HEK293 (cell line): ENCODE measurements around the gene UBXN1.
"Not testable (repeated sequence)": the region's sequence is repeated elsewhere in the genome, so short reads cannot be mapped to it uniquely, and the experiment has no call there.

Source experiments
- CTCF ChIA-PET: fragments of 350-600 bp; formaldehyde crosslinking; extraction: SDS; loops from one replicate; lab custom pipeline; 2021; ENCODE audit warnings: antibody characterized with exemption; lab: Yijun Ruan, JAX
- POLR2A ChIA-PET: fragments of 300-600 bp; formaldehyde crosslinking; extraction: SDS; loops from one replicate; lab custom pipeline; 2020; ENCODE audit warnings: antibody characterized with exemption, inconsistent platforms; lab: Yijun Ruan, JAX
- H3K27ac ChIP-seq: fragments of 200-500 bp; sonication (Bioruptor generic); 2 replicates; pipeline ENCODE4 v1.5.1; 2014; ENCODE audit warnings: low read depth, low read length, control low read depth, inconsistent platforms; ENCODE audit errors: extremely low read depth
- H3K36me3 ChIP-seq, 2 experiments: fragments of 200-500 bp in 1 of 2; sonication (Bioruptor generic) in 1 of 2; 1 replicate in 1 of 2; 2 replicates in 1 of 2; pipeline ENCODE4 v1.5.1; 2014 to 2017; ENCODE audit warnings: inconsistent platforms in 2 of 2, low read length in 2 of 2; ENCODE audit not compliant: control insufficient read depth in 2 of 2, insufficient read depth in 1 of 2
- H3K4me1 ChIP-seq: fragments of 200-500 bp; sonication (Bioruptor generic); 2 replicates; pipeline ENCODE4 v1.5.1; 2014; ENCODE audit warnings: mild to moderate bottlenecking, low read length, inconsistent platforms; ENCODE audit not compliant: control insufficient read depth, insufficient read depth
- H3K4me3 ChIP-seq: 2 replicates; pipeline ENCODE4 v1.5.1; 2011; ENCODE audit warnings: low read depth, mild to moderate bottlenecking, control low read depth, low read length, moderate library complexity
- H3K9me3 ChIP-seq: fragments of 200-500 bp; sonication (Bioruptor generic); 2 replicates; pipeline ENCODE4 v1.5.1; 2014; ENCODE audit warnings: low read depth, low read length, inconsistent platforms; ENCODE audit not compliant: control insufficient read depth, insufficient read depth
- ATF2 ChIP-seq: fragments of 450-650 bp; formaldehyde crosslinking; IDR thresholded peaks from 2 replicates; pipeline ENCODE4 v1.5.1; 2016; ENCODE audit warnings: missing biosample characterization, missing genetic modification characterization, low read depth
- GLIS1 ChIP-seq: fragments of 450-650 bp; formaldehyde crosslinking; IDR thresholded peaks from 2 replicates; pipeline ENCODE4 v1.5.1; 2016; ENCODE audit warnings: missing biosample characterization, missing genetic modification characterization
- KLF8 ChIP-seq: fragments of 450-650 bp; formaldehyde crosslinking; IDR thresholded peaks from 2 replicates; pipeline ENCODE4 v1.5.1; 2016; ENCODE audit warnings: missing biosample characterization, missing genetic modification characterization
- PRDM10 ChIP-seq: fragments of 450-650 bp; formaldehyde crosslinking; IDR thresholded peaks from 2 replicates; pipeline ENCODE4 v1.5.1; 2016; ENCODE audit warnings: missing biosample characterization, missing genetic modification characterization
- WT1 ChIP-seq: fragments of 450-650 bp; formaldehyde crosslinking; IDR thresholded peaks from 2 replicates; pipeline ENCODE4 v1.5.1; 2016; ENCODE audit warnings: missing biosample characterization, missing genetic modification characterization
- ZBTB6 ChIP-seq: fragments of 450-650 bp; formaldehyde crosslinking; IDR thresholded peaks from 2 replicates; pipeline ENCODE4 v1.5.1; 2017; ENCODE audit warnings: missing biosample characterization, missing genetic modification characterization
- ZEB2 ChIP-seq: fragments of 450-650 bp; formaldehyde crosslinking; IDR thresholded peaks from 2 replicates; pipeline ENCODE4 v1.5.1; 2016; ENCODE audit warnings: missing biosample characterization, missing genetic modification characterization
- ZNF121 ChIP-seq: fragments of 450-650 bp; formaldehyde crosslinking; IDR thresholded peaks from 2 replicates; pipeline ENCODE4 v1.5.1; 2016; ENCODE audit warnings: missing biosample characterization, missing genetic modification characterization
- ZNF16 ChIP-seq: fragments of 450-650 bp; formaldehyde crosslinking; IDR thresholded peaks from 2 replicates; pipeline ENCODE4 v1.5.1; 2016; ENCODE audit warnings: low read depth, missing biosample characterization, missing genetic modification characterization
- ZNF211 ChIP-seq: fragments of 450-650 bp; formaldehyde crosslinking; IDR thresholded peaks from 2 replicates; pipeline ENCODE4 v1.5.1; 2016; ENCODE audit warnings: low read depth, missing biosample characterization, missing genetic modification characterization
- ZNF26 ChIP-seq: fragments of 450-650 bp; formaldehyde crosslinking; IDR thresholded peaks from 2 replicates; pipeline ENCODE4 v1.5.1; 2016; ENCODE audit warnings: missing biosample characterization, missing genetic modification characterization
- ZNF354C ChIP-seq: fragments of 450-650 bp; formaldehyde crosslinking; IDR thresholded peaks from 2 replicates; pipeline ENCODE4 v1.5.1; 2016; ENCODE audit warnings: missing biosample characterization, missing genetic modification characterization, low read depth, borderline replicate concordance
- ZNF398 ChIP-seq: fragments of 450-650 bp; formaldehyde crosslinking; IDR thresholded peaks from 2 replicates; pipeline ENCODE4 v1.5.1; 2017; ENCODE audit warnings: missing biosample characterization, missing genetic modification characterization
- ZNF473 ChIP-seq: fragments of 450-650 bp; formaldehyde crosslinking; IDR thresholded peaks from 2 replicates; pipeline ENCODE4 v1.5.1; 2017; ENCODE audit warnings: missing biosample characterization, missing genetic modification characterization
- ZNF600 ChIP-seq: fragments of 450-650 bp; formaldehyde crosslinking; IDR thresholded peaks from 2 replicates; pipeline ENCODE4 v1.5.1; 2016; ENCODE audit warnings: missing biosample characterization, missing genetic modification characterization
- ZNF623 ChIP-seq: fragments of 450-650 bp; formaldehyde crosslinking; IDR thresholded peaks from 2 replicates; pipeline ENCODE4 v1.5.1; 2016; ENCODE audit warnings: missing biosample characterization, missing genetic modification characterization
- ZNF629 ChIP-seq: fragments of 450-650 bp; formaldehyde crosslinking; IDR thresholded peaks from 2 replicates; pipeline ENCODE4 v1.5.1; 2017; ENCODE audit warnings: missing biosample characterization, missing genetic modification characterization
- ZNF76 ChIP-seq: fragments of 450-650 bp; formaldehyde crosslinking; IDR thresholded peaks from 2 replicates; pipeline ENCODE4; 2016; ENCODE audit warnings: low read depth, missing biosample characterization, missing genetic modification characterization, borderline replicate concordance
- ZNF837 ChIP-seq: fragments of 450-650 bp; formaldehyde crosslinking; IDR thresholded peaks from 2 replicates; pipeline ENCODE4 v1.5.1; 2016; ENCODE audit warnings: missing biosample characterization, missing genetic modification characterization
- ZSCAN5A ChIP-seq: fragments of 450-650 bp; formaldehyde crosslinking; IDR thresholded peaks from 2 replicates; pipeline ENCODE4 v1.5.1; 2016; ENCODE audit warnings: missing biosample characterization, missing genetic modification characterization
- ZXDB ChIP-seq: fragments of 450-650 bp; formaldehyde crosslinking; IDR thresholded peaks from 2 replicates; pipeline ENCODE4 v1.5.1; 2016; ENCODE audit warnings: missing biosample characterization, missing genetic modification characterization

Gene UBXN1

GRCh38 chr11:62693624-62694023, 14.8 kb upstream of the UBXN1 start:
- not testable (repeated sequence) for H3K4me3 ChIP-seq, H3K27ac ChIP-seq, H3K9me3 ChIP-seq, H3K4me1 ChIP-seq
- ChIA-PET POLR2A (interaction anchor here (0.7 to 2.0 kb wide), 6 partner anchors 22 to 102 kb away, joined by 3 to 12 read pairs (median 6); partner anchors contain the start of genes C11orf98, CSKMT, HNRNPUL2 and TUT1), CTCF (interaction anchor here (0.7 to 6.8 kb wide), 10 partner anchors 10 to 300 kb away, joined by 3 to 46 read pairs (median 8); partner anchors contain the start of genes LBHD1, TUT1 and UQCC3)
- H3K36me3 ChIP-seq: peaks cover 16 to 67% of the 10 kb centered on the region in 2 experiments; a peak in 2 of 3 replicates

- no peaks in the 10 kb centered on the region for H3K9me3 ChIP-seq
- H3K27ac ChIP-seq: no peak within 1 kb of the TSS
- no peaks in the 10 kb centered on the region for H3K4me1 ChIP-seq
- H3K4me3 ChIP-seq: no peak within 1 kb of the TSS
- ChIA-PET POLR2A (interaction anchor here (0.5 to 2.3 kb wide), 13 partner anchors 8 to 174 kb away, joined by 3 to 15 read pairs (median 4); partner anchors contain the start of genes B3GAT3, BSCL2, C11orf98 and CSKMT), CTCF (interaction anchor here (0.5 to 2.3 kb wide), 7 partner anchors 9 to 294 kb away, joined by 3 to 9 read pairs (median 4); no protein-coding TSS in a partner anchor)
- peaks cover 11 to 48% of the 10 kb centered on the region in 2 experiments; a peak in 2 of 3 replicates for H3K36me3 ChIP-seq
- TF ChIP-seq ZNF398 (tag by site-specific recombination) (peak; percentile 65), ZNF623 (tag by site-specific recombination) (no peak), ZNF629 (tag by site-specific recombination) (peak; percentile 87), ATF2 (peak; percentile 25; the same call in 1 of the 2 replicates), ZBTB6 (tag by site-specific recombination) (no peak), GLIS1 (peak; percentile 28; the same call in 1 of the 2 replicates), ZNF600 (tag by site-specific recombination) (0 out of 2 replicates have a peak, but pooled peaks have one; percentile 19), ZXDB (no peak), ZNF16 (tag by site-specific recombination) (no peak), PRDM10 (tag by site-specific recombination) (peak; percentile 17; the same call in 1 of the 2 replicates), ZNF473 (tag by site-specific recombination) (no peak), WT1 (tag by site-specific recombination) (0 out of 2 replicates have a peak, but pooled peaks have one; percentile 72), ZNF26 (no peak), ZNF76 (tag by site-specific recombination) (no peak), ZNF211 (tag by site-specific recombination) (no peak), ZNF121 (tag by site-specific recombination) (no peak), ZEB2 (0 out of 2 replicates have a peak, but pooled peaks have one; percentile 44), ZSCAN5A (tag by site-specific recombination) (no peak), ZNF837 (tag by site-specific recombination) (no peak), KLF8 (peak; percentile 54; the same call in 1 of the 2 replicates), ZNF354C (no peak)
Observed at GRCh38 chr11:62689421-62690183, 10.7 kb upstream of the UBXN1 start, which contains the start of gene LRRN4CL. LRRN4CL (minus strand) TSS chr11:62689530; CDS start chr11:62688508, 1,022 bp downstream.
